Breast epithelium (tissue), 3 donors: ENCODE results near the gene ALDH1L1.

Experiments
- POLR2AphosphoS5 ChIP-seq, 3 donors: sonication (generic); formaldehyde crosslinking; IDR thresholded peaks; one replicate each; pipeline ENCODE4 v1.6.1; 2017; ENCODE audit warnings: antibody characterized with exemption in 3 of 3
- TF ChIP-seq, protein P1 (sequence below), 3 donors: fragments of 450-650 bp; IDR thresholded peaks; one replicate each; pipeline ENCODE4 v1.5.1; 2016 to 2017; ENCODE audit warnings: antibody characterized with exemption in 3 of 3, mild to moderate bottlenecking in 3 of 3, moderate library complexity in 3 of 3

DNA sequence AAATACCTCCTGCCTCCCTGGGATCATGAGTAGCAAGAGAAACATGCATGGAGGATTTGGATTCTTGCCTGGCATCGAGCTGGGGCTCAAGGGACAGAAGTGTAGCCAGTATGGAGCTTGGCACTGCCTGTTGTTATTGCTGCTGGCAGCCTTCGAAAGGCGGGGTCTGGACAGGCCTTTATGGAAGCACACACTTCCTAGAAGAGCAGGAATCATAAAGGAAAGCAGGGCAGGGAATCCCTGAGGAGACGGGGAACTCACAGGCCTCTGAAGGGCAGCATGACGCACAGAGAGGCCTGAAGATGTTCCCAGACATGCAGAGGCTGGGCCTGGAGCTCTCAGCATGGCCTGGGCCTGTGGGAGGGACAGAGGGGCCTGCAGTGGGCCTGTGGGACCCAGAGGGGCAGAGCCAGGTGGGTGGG is 77.8 kb downstream of the ALDH1L1 start:
- TF ChIP-seq, protein P1, sequence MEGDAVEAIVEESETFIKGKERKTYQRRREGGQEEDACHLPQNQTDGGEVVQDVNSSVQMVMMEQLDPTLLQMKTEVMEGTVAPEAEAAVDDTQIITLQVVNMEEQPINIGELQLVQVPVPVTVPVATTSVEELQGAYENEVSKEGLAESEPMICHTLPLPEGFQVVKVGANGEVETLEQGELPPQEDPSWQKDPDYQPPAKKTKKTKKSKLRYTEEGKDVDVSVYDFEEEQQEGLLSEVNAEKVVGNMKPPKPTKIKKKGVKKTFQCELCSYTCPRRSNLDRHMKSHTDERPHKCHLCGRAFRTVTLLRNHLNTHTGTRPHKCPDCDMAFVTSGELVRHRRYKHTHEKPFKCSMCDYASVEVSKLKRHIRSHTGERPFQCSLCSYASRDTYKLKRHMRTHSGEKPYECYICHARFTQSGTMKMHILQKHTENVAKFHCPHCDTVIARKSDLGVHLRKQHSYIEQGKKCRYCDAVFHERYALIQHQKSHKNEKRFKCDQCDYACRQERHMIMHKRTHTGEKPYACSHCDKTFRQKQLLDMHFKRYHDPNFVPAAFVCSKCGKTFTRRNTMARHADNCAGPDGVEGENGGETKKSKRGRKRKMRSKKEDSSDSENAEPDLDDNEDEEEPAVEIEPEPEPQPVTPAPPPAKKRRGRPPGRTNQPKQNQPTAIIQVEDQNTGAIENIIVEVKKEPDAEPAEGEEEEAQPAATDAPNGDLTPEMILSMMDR (IDR thresholded peaks at IDR 0.05): no peak
- no peak for TF ChIP-seq POLR2AphosphoS5 (IDR thresholded peaks at IDR 0.05)
